HCT116 (cell line): ENCODE data around the gene OR2A2. TPM values are rescaled to one million over a fixed set of nuclear protein-coding genes. Genes with fewer than 3 reads are reported as not detected.

Experiments used
- EGR1 ChIP-seq: IDR thresholded peaks from 2 replicates; pipeline ENCODE4 v1.6.1; 2012; ENCODE audit warnings: low read depth
- JUND ChIP-seq: IDR thresholded peaks from 2 replicates; pipeline ENCODE4 v1.6.1; 2012
- POLR2A ChIP-seq: IDR thresholded peaks from 2 replicates; pipeline ENCODE4 v1.7.0; 2011; ENCODE audit warnings: borderline replicate concordance; ENCODE audit not compliant: insufficient read depth, insufficient read length; ENCODE audit errors: extremely low read depth
- POLR2AphosphoS5 ChIP-seq: IDR thresholded peaks from 2 replicates; pipeline ENCODE4 v1.6.1; 2011; ENCODE audit warnings: mild to moderate bottlenecking, low read depth, low read length, moderate library complexity
- RAD21 ChIP-seq: IDR thresholded peaks from 2 replicates; pipeline ENCODE4 v1.6.1; 2012; ENCODE audit warnings: low read depth, mild to moderate bottlenecking
- SIN3A ChIP-seq: IDR thresholded peaks from 2 replicates; pipeline ENCODE4 v1.6.1; 2012; ENCODE audit warnings: low read depth
- YY1 ChIP-seq: IDR thresholded peaks from 2 replicates; pipeline ENCODE4 v1.6.1; 2011; ENCODE audit warnings: low read length, low read depth, moderate library complexity, mild to moderate bottlenecking; ENCODE audit not compliant: insufficient replicate concordance; ENCODE audit errors: extremely low read depth
- ZFX ChIP-seq: fragments of 450-650 bp; IDR thresholded peaks from 2 replicates; pipeline ENCODE4 v1.6.1; 2017
- total RNA-seq: library from RNA; stranded (reverse); gene quantifications from one replicate; pipeline ENCODE4 v1.2.1, GENCODE V29; 2021; ENCODE audit not compliant: unreplicated experiment
- TF ChIP-seq, protein P1 (sequence below), 3 experiments: fragments of 200-600 bp in 1 of 3; sonication (generic) in 1 of 3; IDR thresholded peaks in 2 of 3; conservative IDR thresholded peaks in 1 of 3; 2 replicates each; pipeline ENCODE4 v1.5.1; 2012 to 2017; ENCODE audit warnings: low read depth in 2 of 3, low read length in 2 of 3, antibody characterized with exemption in 1 of 3, borderline replicate concordance in 1 of 3, control low read depth in 1 of 3, mild to moderate bottlenecking in 1 of 3, mixed read lengths in 1 of 3, mixed run types in 1 of 3, moderate library complexity in 1 of 3; ENCODE audit not compliant: insufficient read depth in 1 of 3
- TF ChIP-seq, protein P2 (sequence below): IDR thresholded peaks from 2 replicates; pipeline ENCODE4 v1.6.1; 2012

The OR2A2 gene
- total RNA-seq, 1 experiment from 2014 or later = not detected

DNA sequence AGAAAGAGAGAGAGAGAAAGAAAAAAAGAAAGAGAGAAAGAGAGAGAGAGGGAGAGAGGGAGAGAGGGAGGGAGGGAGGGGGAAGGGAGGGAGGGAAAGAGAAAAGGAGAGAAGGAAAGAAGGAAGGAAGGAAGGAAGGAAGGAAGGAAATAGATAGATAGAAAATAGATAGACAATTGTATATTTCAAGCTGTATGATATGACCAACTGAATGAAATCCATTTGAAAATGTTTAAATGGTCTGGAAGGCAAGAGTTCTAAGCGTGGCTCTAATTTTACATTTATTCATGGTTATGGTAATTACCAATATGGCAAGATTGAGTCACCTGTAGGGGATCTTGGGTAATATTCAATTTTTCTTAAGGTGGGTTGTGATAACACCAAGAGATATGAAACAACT lies 49.5 kb downstream of the OR2A2 start (continued):
- TF ChIP-seq, protein P1, sequence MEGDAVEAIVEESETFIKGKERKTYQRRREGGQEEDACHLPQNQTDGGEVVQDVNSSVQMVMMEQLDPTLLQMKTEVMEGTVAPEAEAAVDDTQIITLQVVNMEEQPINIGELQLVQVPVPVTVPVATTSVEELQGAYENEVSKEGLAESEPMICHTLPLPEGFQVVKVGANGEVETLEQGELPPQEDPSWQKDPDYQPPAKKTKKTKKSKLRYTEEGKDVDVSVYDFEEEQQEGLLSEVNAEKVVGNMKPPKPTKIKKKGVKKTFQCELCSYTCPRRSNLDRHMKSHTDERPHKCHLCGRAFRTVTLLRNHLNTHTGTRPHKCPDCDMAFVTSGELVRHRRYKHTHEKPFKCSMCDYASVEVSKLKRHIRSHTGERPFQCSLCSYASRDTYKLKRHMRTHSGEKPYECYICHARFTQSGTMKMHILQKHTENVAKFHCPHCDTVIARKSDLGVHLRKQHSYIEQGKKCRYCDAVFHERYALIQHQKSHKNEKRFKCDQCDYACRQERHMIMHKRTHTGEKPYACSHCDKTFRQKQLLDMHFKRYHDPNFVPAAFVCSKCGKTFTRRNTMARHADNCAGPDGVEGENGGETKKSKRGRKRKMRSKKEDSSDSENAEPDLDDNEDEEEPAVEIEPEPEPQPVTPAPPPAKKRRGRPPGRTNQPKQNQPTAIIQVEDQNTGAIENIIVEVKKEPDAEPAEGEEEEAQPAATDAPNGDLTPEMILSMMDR (IDR thresholded peaks at IDR 0.05 in 2 of 3, conservative IDR thresholded peaks at IDR 0.05 in 1 of 3; ENCODE audit: borderline replicate concordance in 1 of 3, insufficient read depth in 1 of 3, low read depth in 2 of 3, low read length in 2 of 3) = no peak
- TF ChIP-seq ZFX (no peak), JUND (no peak), SIN3A (no peak), POLR2AphosphoS5 (no peak), RAD21 (no peak), YY1 (no peak), EGR1 (no peak), POLR2A (no peak)
- TF ChIP-seq, protein P2, sequence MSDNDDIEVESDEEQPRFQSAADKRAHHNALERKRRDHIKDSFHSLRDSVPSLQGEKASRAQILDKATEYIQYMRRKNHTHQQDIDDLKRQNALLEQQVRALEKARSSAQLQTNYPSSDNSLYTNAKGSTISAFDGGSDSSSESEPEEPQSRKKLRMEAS = no peak

Other genes with a start within 250 kb of the OR2A2 start
- 58.4 TPM for gene TCAF1, start 207.4 kb upstream of the OR2A2 start, total RNA-seq
- not detected for gene OR2F2, start 174.3 kb upstream of the OR2A2 start, total RNA-seq
- not detected for gene OR2F1, start 154.7 kb upstream of the OR2A2 start, total RNA-seq
- not detected for gene OR6B1, start 109.3 kb upstream of the OR2A2 start, total RNA-seq
- not detected for gene OR2A5, start 60.6 kb upstream of the OR2A2 start, total RNA-seq
- gene OR2A25, start 39.8 kb upstream of the OR2A2 start, total RNA-seq = not detected
- gene OR2A12, start 23.3 kb upstream of the OR2A2 start, total RNA-seq = not detected
- not detected for gene OR2A14, start 13.6 kb downstream of the OR2A2 start, total RNA-seq
- 6.0 TPM for gene CTAGE4, start 73.9 kb downstream of the OR2A2 start, total RNA-seq
- gene ARHGEF35, start 86.2 kb downstream of the OR2A2 start, total RNA-seq = 17.4 TPM
- gene OR2A42, start 130.0 kb downstream of the OR2A2 start, total RNA-seq = not detected
- 8.1 TPM for gene OR2A7, start 155.2 kb downstream of the OR2A2 start, total RNA-seq
- gene CTAGE8, start 159.7 kb downstream of the OR2A2 start, total RNA-seq = 6.1 TPM
- not detected for gene OR2A1, start 202.8 kb downstream of the OR2A2 start, total RNA-seq
- gene ARHGEF5, start 245.8 kb downstream of the OR2A2 start, total RNA-seq = 44.2 TPM